ENCODE measurements around the gene TRIM32. TPM values are rescaled to one million over a fixed set of nuclear protein-coding genes. Genes with fewer than 3 reads are reported as not detected.
A peak's percentile ranks its signal among the peaks of the same experiment; 100 is the strongest.

Gene TRIM32
- total RNA-seq (14.1 and 16.7 TPM in 2 replicates), polyA plus RNA-seq (3.3 and 3.6 TPM in 2 replicates), polyA minus RNA-seq (6.5 and 7.8 TPM in 2 replicates)
- total RNA-seq (2013) = 7.7 TPM

- peaks cover 0 to 2% (median 0%) of the 10 kb centered on the region in 3 donors for H3K9me3 ChIP-seq (ENCODE audit: control extremely low read depth in 1 of 3, control insufficient read depth in 2 of 3, insufficient read depth in 1 of 3, low read length in 2 of 3)
- under 1% methylated on average over 52 of the region's 54 CpGs for WGBS (ENCODE audit: insufficient coverage)
- TF ChIP-seq CTCF (IDR thresholded peaks at IDR 0.05) = no peak
- no peak for TF ChIP-seq EZH2 (IDR thresholded peaks at IDR 0.05; ENCODE audit: borderline replicate concordance, insufficient read depth, low read depth, low read length, poor library complexity, severe bottlenecking)
- intact Hi-C loops (cut with micrococcal nuclease) = no loop called here
- H3K4me3 ChIP-seq (ENCODE audit: control extremely low read depth in 1 of 5, extremely low read depth in 1 of 5, insufficient read depth in 1 of 5, low read depth in 2 of 5, low read length in 4 of 5) = peak within 1 kb of the TSS; percentile 45 to 76 (median 64)
- H3K9ac ChIP-seq (ENCODE audit: low read length) = peak within 1 kb of the TSS; percentile 70
- H3K4me1 Mint-ChIP-seq = peaks cover 52% of the 10 kb centered on the region
- H2AFZ ChIP-seq (ENCODE audit: insufficient read depth, low read depth, low read length, poor library complexity, severe bottlenecking) = peak within 1 kb of the TSS; percentile 91
- no peaks in the 10 kb centered on the region for H3K27me3 Mint-ChIP-seq
- peak within 1 kb of the TSS; percentile 84 for H3K4me2 ChIP-seq (replicated peaks; ENCODE audit: low read depth, low read length, poor library complexity, severe bottlenecking)
- H3K27ac ChIP-seq (ENCODE audit: low read length in 2 of 2) = peak within 1 kb of the TSS in 1 of 2 donors; percentile 61
- DNase-seq = peak; percentile 91
- peak within 1 kb of the TSS; percentile 91 for H3K27ac Mint-ChIP-seq
- H3K9me3 Mint-ChIP-seq (ENCODE audit: insufficient read depth) = no peaks in the 10 kb centered on the region
- H3K4me1 ChIP-seq (ENCODE audit: control insufficient read depth in 2 of 2, insufficient read depth in 2 of 2, low read length in 2 of 2) = peaks cover 25 to 29% of the 10 kb centered on the region in 2 donors
- peak; percentile 98 for ATAC-seq (ENCODE audit: low read depth)
- no peaks in the 10 kb centered on the region for H4K20me1 ChIP-seq (ENCODE audit: control insufficient read depth, insufficient read depth, low read length, poor library complexity, severe bottlenecking)
- peaks cover 32% of the 10 kb centered on the region for H3K79me2 ChIP-seq (ENCODE audit: control insufficient read depth, insufficient read depth, low read length)
- H3K4me3 Mint-ChIP-seq = peak within 1 kb of the TSS; percentile 98
- H3K36me3 ChIP-seq (replicated peaks in 1 of 2; ENCODE audit: control extremely low read depth in 1 of 2, control insufficient read depth in 1 of 2, extremely low read depth in 1 of 2, insufficient read depth in 2 of 2, low read length in 1 of 2) = no peaks in the 10 kb centered on the region
- CTCF ChIA-PET = no interaction called here
- POLR2A ChIA-PET = interaction anchor here (1.2 kb wide), 1 partner anchor 10 kb away, joined by 3 read pairs; no protein-coding TSS in a partner anchor
- no peaks in the 10 kb centered on the region for H3K27me3 ChIP-seq (replicated peaks in 1 of 4; ENCODE audit: control extremely low read depth in 1 of 4, control insufficient read depth in 3 of 4, insufficient read depth in 4 of 4, low read length in 3 of 4)
Measured at GRCh38 chr9:116687074-116687753, at the start of gene TRIM32. Gene TRIM32 (plus strand): TSS chr9:116687305. CDS start chr9:116697743, 10,438 bp downstream.

GRCh38 chr9:116639251-116639741 is 47.8 kb upstream of the TRIM32 start:
- H3K27me3 Mint-ChIP-seq = no peaks in the 10 kb centered on the region
- Histone ChIP-seq H4K20me1 (ENCODE audit: control insufficient read depth, insufficient read depth, low read length, poor library complexity, severe bottlenecking) (no peaks in the 10 kb centered on the region), H3K4me1 (ENCODE audit: control insufficient read depth in 2 of 2, insufficient read depth in 2 of 2, low read length in 2 of 2) (no peaks in the 10 kb centered on the region), H3K27me3 (replicated peaks in 1 of 4; ENCODE audit: control extremely low read depth in 1 of 4, control insufficient read depth in 3 of 4, insufficient read depth in 4 of 4, low read length in 3 of 4) (no peaks in the 10 kb centered on the region), H3K79me2 (ENCODE audit: control insufficient read depth, insufficient read depth, low read length) (no peaks in the 10 kb centered on the region), H3K4me3 (ENCODE audit: control extremely low read depth in 1 of 5, extremely low read depth in 1 of 5, insufficient read depth in 1 of 5, low read depth in 2 of 5, low read length in 4 of 5) (no peak overlapping the region), H3K27ac (ENCODE audit: low read length in 2 of 2) (no peak overlapping the region), H3K36me3 (replicated peaks in 1 of 2; ENCODE audit: control extremely low read depth in 1 of 2, control insufficient read depth in 1 of 2, extremely low read depth in 1 of 2, insufficient read depth in 2 of 2, low read length in 1 of 2) (no peaks in the 10 kb centered on the region), H3K9ac (ENCODE audit: low read length) (no peak overlapping the region), H2AFZ (ENCODE audit: insufficient read depth, low read depth, low read length, poor library complexity, severe bottlenecking) (no peak overlapping the region), H3K9me3 (ENCODE audit: control extremely low read depth in 1 of 3, control insufficient read depth in 2 of 3, insufficient read depth in 1 of 3, low read length in 2 of 3) (no peaks in the 10 kb centered on the region), H3K4me2 (replicated peaks; ENCODE audit: low read depth, low read length, poor library complexity, severe bottlenecking) (no peak overlapping the region)
- no peaks in the 10 kb centered on the region for H3K9me3 Mint-ChIP-seq (ENCODE audit: insufficient read depth)
- intact Hi-C loops (cut with micrococcal nuclease) = no loop called here
- ATAC-seq (ENCODE audit: low read depth) = no peak
- ChIA-PET CTCF (no interaction called here), POLR2A (no interaction called here)
- H3K27ac Mint-ChIP-seq = no peak overlapping the region
- no peak for DNase-seq
- H3K4me3 Mint-ChIP-seq = no peak overlapping the region
- H3K4me1 Mint-ChIP-seq = no peaks in the 10 kb centered on the region
- TF ChIP-seq CTCF (IDR thresholded peaks at IDR 0.05) (no peak), EZH2 (IDR thresholded peaks at IDR 0.05; ENCODE audit: borderline replicate concordance, insufficient read depth, low read depth, low read length, poor library complexity, severe bottlenecking) (no peak)
